ENCODE data around the gene FGFRL1. TPM values are rescaled to one million over a fixed set of nuclear protein-coding genes. Genes with fewer than 3 reads are reported as not detected.

Gene FGFRL1
- total and polyA plus RNA-seq, 2 donors from 2014 or later, result 22.0 to 25.5 TPM

GRCh38 chr4:1014291-1015167 lies 3.1 kb downstream of the FGFRL1 start:
- peak in 1 of 5 donors; percentile 57 for DNase-seq
- peaks cover 0 to 5% (median 0%) of the 10 kb centered on the region in 3 donors for H3K36me3 ChIP-seq (ENCODE audit: control insufficient read depth in 2 of 3, insufficient read depth in 3 of 3, low read length in 3 of 3)
- H3K9ac ChIP-seq (ENCODE audit: low read length in 3 of 3), result no peak overlapping the region
- no peak for TF ChIP-seq CTCF (IDR thresholded peaks at IDR 0.05; ENCODE audit: borderline replicate concordance, extremely low read depth, insufficient read depth)
- intact Hi-C loops (cut with DNase I), result no loop called here
- no peaks in the 10 kb centered on the region for H3K9me3 ChIP-seq (ENCODE audit: control insufficient read depth in 2 of 3, insufficient read depth in 1 of 3, low read length in 3 of 3)
- FAIRE-seq, result no peak
- H3K4me1 ChIP-seq (ENCODE audit: control insufficient read depth in 2 of 3, insufficient read depth in 2 of 3, low read depth in 1 of 3, low read length in 3 of 3), result peaks cover 0 to 9% (median 0%) of the 10 kb centered on the region in 3 donors
- H3K27ac ChIP-seq (ENCODE audit: low read depth in 2 of 2, low read length in 2 of 2), result no peak overlapping the region
- no peak overlapping the region for H3K4me3 ChIP-seq (ENCODE audit: low read length in 3 of 3)
- H3K27me3 ChIP-seq (ENCODE audit: control insufficient read depth, insufficient read depth, low read length), result no peaks in the 10 kb centered on the region

GRCh38 chr4:1015179-1015578 lies 3.8 kb downstream of the FGFRL1 start:
- H3K27me3 ChIP-seq (ENCODE audit: control insufficient read depth, insufficient read depth, low read length), result no peaks in the 10 kb centered on the region
- H3K4me1 ChIP-seq (ENCODE audit: control insufficient read depth in 2 of 3, insufficient read depth in 2 of 3, low read depth in 1 of 3, low read length in 3 of 3), result peaks cover 0 to 9% (median 0%) of the 10 kb centered on the region in 3 donors
- no peak overlapping the region for H3K27ac ChIP-seq (ENCODE audit: low read depth in 2 of 2, low read length in 2 of 2)
- no peak for TF ChIP-seq CTCF (IDR thresholded peaks at IDR 0.05; ENCODE audit: borderline replicate concordance, extremely low read depth, insufficient read depth)
- no peaks in the 10 kb centered on the region for H3K9me3 ChIP-seq (ENCODE audit: control insufficient read depth in 2 of 3, insufficient read depth in 1 of 3, low read length in 3 of 3)
- intact Hi-C loops (cut with DNase I), result no loop called here
- DNase-seq (peak in 1 of 5 donors; percentile 43), FAIRE-seq (no peak)
- H3K36me3 ChIP-seq (ENCODE audit: control insufficient read depth in 2 of 3, insufficient read depth in 3 of 3, low read length in 3 of 3), result peaks cover 0 to 5% (median 0%) of the 10 kb centered on the region in 3 donors
- H3K4me3 ChIP-seq (ENCODE audit: low read length in 3 of 3), result no peak overlapping the region
- H3K9ac ChIP-seq (ENCODE audit: low read length in 3 of 3), result no peak overlapping the region

GRCh38 chr4:1015746-1016145 lies 4.3 kb downstream of the FGFRL1 start:
- Histone ChIP-seq H3K27me3 (ENCODE audit: control insufficient read depth, insufficient read depth, low read length) (no peaks in the 10 kb centered on the region), H3K9me3 (ENCODE audit: control insufficient read depth in 2 of 3, insufficient read depth in 1 of 3, low read length in 3 of 3) (no peaks in the 10 kb centered on the region), H3K36me3 (ENCODE audit: control insufficient read depth in 2 of 3, insufficient read depth in 3 of 3, low read length in 3 of 3) (peaks cover 0 to 5% (median 0%) of the 10 kb centered on the region in 3 donors), H3K4me3 (ENCODE audit: low read length in 3 of 3) (no peak overlapping the region), H3K9ac (ENCODE audit: low read length in 3 of 3) (no peak overlapping the region), H3K4me1 (ENCODE audit: control insufficient read depth in 2 of 3, insufficient read depth in 2 of 3, low read depth in 1 of 3, low read length in 3 of 3) (peaks cover 0 to 6% (median 0%) of the 10 kb centered on the region in 3 donors), H3K27ac (ENCODE audit: low read depth in 2 of 2, low read length in 2 of 2) (no peak overlapping the region)
- DNase-seq (no peak), FAIRE-seq (no peak)
- intact Hi-C loops (cut with DNase I), result no loop called here
- no peak for TF ChIP-seq CTCF (IDR thresholded peaks at IDR 0.05; ENCODE audit: borderline replicate concordance, extremely low read depth, insufficient read depth)
